Measurements from ENCODE around the gene HKDC1.

The HKDC1 gene

GRCh38 chr10:69216577-69217118 lies 3.5 kb upstream of the HKDC1 start:
- DNase-seq (ENCODE audit: low read depth in 1 of 2, low spot score in 1 of 2), result no peak

DNA sequence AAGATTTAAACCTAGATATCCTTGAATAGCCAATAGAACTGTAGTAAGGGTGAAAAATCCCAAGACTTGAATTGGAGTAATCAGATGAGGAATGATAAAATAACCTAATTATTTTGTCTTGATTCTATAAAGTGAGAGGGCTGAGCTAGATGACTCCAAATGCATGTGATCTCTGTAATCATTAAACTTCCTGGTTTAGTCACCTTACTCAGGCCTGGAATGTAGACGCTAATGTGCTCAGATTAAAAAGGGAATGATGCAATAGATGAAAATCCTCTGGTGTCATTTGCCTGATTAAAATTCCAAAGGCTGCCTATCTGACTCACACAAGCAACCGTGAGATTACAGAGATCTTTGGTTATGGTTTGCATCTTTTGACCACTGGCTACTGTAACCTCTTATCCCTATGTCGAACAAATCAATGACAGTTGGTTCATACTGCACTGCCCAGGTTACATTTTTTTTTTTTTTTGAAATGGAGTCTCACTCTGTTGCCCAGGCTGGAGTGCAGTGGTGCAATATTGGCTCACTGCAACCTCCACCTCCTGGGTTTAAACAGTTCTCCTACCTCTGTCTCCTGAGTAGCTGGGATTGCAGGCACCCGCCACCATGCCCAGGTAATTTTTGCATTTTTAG lies 2.9 kb upstream of the HKDC1 start:
- DNase-seq (ENCODE audit: low read depth in 1 of 2, low spot score in 1 of 2), result no peak

DNA sequence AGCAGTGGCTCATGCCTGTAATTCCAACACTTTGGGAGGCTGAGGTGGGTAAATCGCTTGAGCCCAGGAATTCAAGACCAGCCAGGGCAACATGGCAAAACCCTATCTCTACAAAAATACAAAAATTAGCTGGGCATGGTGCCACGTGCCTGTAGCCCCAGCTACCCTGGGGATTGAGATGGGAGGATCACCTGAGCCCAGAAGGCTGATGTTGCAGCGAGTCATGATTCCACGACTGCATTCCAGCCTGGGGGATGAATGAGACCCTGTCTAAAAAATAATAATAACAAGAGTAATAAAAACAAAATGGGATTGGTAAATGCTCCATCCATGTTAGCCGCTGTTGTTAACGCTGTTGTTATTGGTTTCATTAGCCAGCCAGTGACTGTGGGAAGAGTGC lies 1.3 kb upstream of the HKDC1 start:
- no peak for DNase-seq (ENCODE audit: low read depth in 1 of 2, low spot score in 1 of 2)

DNA sequence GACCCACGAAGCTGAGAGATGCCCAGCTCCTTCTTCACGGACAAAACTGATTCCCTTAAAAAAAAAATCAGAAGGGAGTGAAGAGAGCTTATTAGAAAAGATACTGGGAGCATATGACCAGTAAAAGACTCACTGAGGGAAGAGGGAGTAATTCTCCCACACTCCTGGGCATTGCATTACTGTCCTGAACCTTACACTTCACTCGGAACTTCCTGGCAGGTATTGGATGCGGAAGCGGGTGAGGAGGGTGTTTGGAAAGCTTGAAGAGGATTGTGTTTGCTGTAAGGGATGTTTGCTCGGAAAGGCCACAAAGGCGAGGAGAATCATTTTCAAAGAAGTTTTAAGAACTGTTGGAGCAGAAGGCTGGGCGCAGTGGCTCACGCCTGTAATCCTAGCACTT lies 375 bp downstream of the HKDC1 start:
- DNase-seq (ENCODE audit: low read depth in 1 of 2, low spot score in 1 of 2), result no peak

DNA sequence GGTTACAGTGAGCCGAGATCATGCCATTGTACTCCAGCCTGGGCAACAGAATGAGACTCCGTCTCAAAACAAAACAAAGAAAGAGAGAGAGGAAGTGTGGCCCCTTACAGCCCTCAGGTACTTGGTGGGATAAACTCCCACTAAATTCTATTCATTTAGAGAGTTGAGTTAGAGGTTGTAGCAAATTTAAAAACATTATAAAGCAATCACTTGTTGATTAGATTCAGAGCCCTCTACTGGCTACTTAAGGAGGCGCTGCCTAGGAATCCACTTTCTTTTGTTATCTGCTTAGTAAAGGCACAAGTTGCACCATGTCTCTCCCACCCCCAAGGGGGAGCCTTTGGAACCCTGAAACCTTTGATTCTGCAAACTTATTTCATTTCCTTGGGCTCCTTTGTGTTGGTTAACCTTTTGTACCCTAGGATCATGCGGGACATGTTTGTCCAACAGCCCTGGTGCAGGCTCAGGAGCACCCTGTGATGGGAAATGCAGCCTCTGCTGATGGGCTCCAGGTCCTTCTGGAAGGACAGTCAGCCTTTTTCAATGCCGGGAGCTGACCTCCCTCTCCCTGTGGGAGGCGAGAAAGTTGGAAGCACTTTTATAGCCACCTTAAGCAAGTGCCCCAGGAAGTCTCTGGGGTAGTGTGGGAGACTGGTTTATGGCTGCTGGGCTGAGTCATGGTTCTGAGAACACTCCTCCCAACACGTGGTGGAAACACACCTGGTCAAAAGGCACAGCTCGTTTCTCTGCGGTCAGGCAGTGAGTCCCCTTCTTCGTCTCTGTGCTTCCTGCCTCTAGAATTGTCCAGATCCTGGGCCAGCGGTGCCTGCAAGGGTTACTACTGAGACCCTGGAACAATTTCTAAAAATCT lies 2.3 kb downstream of the HKDC1 start:
- peak; percentile 25 to 44 for DNase-seq (ENCODE audit: low read depth in 1 of 2, low spot score in 1 of 2)

- DNase-seq (ENCODE audit: low read depth in 1 of 2, low spot score in 1 of 2), result no peak
These were observed 2.9 kb downstream of the HKDC1 start for GRCh38 chr10:69223028-69223342.

- no peak for DNase-seq (ENCODE audit: low read depth in 1 of 2, low spot score in 1 of 2)
These were observed 4.9 kb downstream of the HKDC1 start for GRCh38 chr10:69224862-69225657.

GRCh38 chr10:69225681-69226080 lies 5.5 kb downstream of the HKDC1 start:
- DNase-seq (ENCODE audit: low read depth in 1 of 2, low spot score in 1 of 2), result no peak

DNA sequence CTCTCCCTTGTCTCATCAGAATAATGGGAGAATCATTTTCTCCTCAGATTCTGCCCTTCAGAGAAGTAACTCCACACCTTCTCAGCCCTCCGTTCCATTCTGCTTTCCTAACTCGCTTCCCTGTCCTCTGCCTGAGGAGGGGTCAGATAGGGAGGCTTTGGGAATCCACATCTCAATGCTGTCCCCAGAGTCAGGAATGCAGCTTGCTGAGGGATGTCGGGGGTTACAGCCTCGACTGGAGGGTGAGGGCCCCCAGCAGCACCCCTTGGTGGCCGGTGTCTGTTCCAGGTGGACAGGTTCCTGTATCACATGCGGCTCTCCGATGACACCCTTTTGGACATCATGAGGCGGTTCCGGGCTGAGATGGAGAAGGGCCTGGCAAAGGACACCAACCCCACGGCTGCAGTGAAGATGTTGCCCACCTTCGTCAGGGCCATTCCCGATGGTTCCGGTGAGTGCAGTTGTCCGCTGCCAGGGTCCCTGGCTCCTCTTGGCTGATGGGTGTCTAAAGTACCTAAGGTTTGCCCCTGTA lies 6.9 kb downstream of the HKDC1 start:
- DNase-seq (ENCODE audit: low read depth in 1 of 2, low spot score in 1 of 2), result no peak

DNA sequence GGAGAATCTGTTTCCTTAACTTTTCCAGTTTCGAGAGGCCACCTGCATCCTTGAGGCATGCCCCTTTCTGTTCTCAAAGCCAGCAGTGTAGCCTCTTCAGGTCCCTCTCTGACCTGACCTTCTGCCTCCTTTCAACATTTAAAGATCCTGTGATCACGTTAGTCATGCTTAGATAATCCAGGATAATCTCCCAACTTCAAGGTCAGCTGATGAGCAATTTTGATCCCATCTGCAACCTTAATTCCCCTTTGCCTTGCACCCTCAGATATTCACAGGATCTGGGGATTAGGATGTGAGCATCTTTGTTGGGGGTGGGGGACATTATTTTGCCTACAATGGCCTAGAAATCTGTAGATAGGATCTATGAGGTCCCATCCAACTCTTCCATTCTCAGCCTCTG lies 8.0 kb downstream of the HKDC1 start:
- no peak for DNase-seq (ENCODE audit: low read depth in 1 of 2, low spot score in 1 of 2)

- no peak for DNase-seq (ENCODE audit: low read depth in 1 of 2, low spot score in 1 of 2)
These were observed 9.4 kb downstream of the HKDC1 start for GRCh38 chr10:69229616-69229916.

DNA sequence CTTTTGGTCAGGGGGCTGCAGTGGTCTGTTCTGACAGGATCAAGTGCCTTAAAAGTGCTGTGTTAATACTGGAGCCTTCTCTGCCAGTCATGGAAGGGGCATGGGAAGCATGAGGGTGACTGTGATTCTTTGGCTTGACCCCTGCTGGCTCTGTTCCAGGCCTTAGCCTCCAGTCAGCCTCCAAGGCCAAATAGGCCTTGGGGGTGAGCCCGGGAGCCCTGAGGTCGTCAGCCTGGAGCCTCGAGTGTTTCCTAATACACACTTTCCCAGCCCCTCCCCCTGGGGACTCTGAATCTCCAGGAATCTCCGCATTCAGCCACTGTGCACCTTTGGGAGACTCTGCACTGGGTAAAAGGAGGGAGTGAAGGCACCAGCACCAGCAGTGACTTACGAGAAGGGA lies 10.0 kb downstream of the HKDC1 start:
- DNase-seq (ENCODE audit: low read depth in 1 of 2, low spot score in 1 of 2), result no peak

- no peak for DNase-seq (ENCODE audit: low read depth in 1 of 2, low spot score in 1 of 2)
These were observed 12.1 kb downstream of the HKDC1 start for GRCh38 chr10:69232252-69232651.

DNA sequence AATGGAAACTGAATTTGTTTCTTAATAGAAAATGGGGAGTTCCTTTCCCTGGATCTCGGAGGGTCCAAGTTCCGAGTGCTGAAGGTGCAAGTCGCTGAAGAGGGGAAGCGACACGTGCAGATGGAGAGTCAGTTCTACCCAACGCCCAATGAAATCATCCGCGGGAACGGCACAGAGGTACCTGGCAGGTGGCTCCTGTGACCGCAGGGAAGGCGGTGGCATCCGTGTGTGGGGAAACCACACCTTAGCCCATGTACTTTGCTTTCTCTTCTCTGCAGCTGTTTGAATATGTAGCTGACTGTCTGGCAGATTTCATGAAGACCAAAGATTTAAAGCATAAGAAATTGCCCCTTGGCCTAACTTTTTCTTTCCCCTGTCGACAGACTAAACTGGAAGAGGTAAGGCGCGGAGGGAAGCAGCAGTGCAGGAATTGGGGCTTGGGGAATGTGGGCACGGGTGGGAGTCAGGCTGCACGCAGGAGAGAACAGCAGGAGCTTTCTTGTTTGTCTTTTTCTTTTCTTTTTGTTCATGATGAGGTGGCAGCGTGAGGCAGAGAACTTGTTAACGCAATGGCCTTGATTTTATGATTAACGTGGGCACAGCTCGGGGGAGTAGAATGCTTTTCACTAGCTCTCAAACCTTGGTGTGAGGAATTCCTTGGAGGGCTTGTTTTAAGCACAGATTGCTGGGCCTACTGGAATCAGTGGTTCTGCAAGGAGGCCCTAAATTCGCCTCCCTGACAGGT lies 12.8 kb downstream of the HKDC1 start:
- no peak for DNase-seq (ENCODE audit: low read depth in 1 of 2, low spot score in 1 of 2)

DNA sequence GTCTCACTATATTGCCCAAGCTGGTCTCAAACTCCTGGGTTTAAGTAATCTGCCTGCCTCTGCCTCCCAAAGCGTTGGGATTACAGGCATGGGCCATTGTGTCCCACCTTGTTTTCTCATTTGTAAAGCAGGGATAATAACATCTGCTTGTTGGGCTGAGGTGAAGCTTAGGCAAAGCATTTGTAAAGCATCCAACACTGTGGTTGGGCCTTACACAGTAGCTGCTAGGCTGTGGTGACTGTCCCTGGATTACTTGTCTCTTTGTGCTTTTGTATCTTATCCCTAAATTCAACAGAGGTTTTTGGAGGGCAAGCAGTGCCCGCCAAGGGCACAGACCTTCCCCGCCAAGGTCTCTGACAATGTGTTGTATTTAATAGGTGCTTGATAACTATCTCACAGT lies 14.3 kb downstream of the HKDC1 start:
- no peak for DNase-seq (ENCODE audit: low read depth in 1 of 2, low spot score in 1 of 2)

- peak; percentile 72 to 88 for DNase-seq (ENCODE audit: low read depth in 1 of 2, low spot score in 1 of 2)
These were observed 17.5 kb downstream of the HKDC1 start for GRCh38 chr10:69237528-69238159.

GRCh38 chr10:69239136-69239535 lies 19.0 kb downstream of the HKDC1 start:
- DNase-seq (ENCODE audit: low read depth in 1 of 2, low spot score in 1 of 2), result no peak

- DNase-seq (ENCODE audit: low read depth in 1 of 2, low spot score in 1 of 2), result no peak
These were observed 19.8 kb downstream of the HKDC1 start for GRCh38 chr10:69239816-69240434.

GRCh38 chr10:69240455-69240854 lies 20.3 kb downstream of the HKDC1 start:
- no peak for DNase-seq (ENCODE audit: low read depth in 1 of 2, low spot score in 1 of 2)

GRCh38 chr10:69241575-69241974 lies 21.4 kb downstream of the HKDC1 start:
- DNase-seq (ENCODE audit: low read depth in 1 of 2, low spot score in 1 of 2), result no peak

All from stimulated activated CD4-positive, alpha-beta T cell treated with anti-CD3 and anti-CD28 coated beads, Interleukin-15, amount 100 ng/mL, for 1 hour (primary cell).